HCT116 (cell line): ENCODE measurements around the gene SLC28A2.

Experiments
- CTCF ChIP-seq, 3 experiments: fragments of 200-600 bp in 1 of 3; sonication (generic) in 1 of 3; IDR thresholded peaks in 2 of 3; conservative IDR thresholded peaks in 1 of 3; 2 replicates each; pipeline ENCODE4 v1.5.1; 2012 to 2017; ENCODE audit warnings: low read depth in 2 of 3, low read length in 2 of 3, antibody characterized with exemption in 1 of 3, borderline replicate concordance in 1 of 3, control low read depth in 1 of 3, mild to moderate bottlenecking in 1 of 3, mixed read lengths in 1 of 3, mixed run types in 1 of 3, moderate library complexity in 1 of 3; ENCODE audit not compliant: insufficient read depth in 1 of 3
- EZH2 ChIP-seq: fragments of 200-600 bp; sonication (generic); IDR thresholded peaks from 2 replicates; pipeline ENCODE4 v1.6.1; 2017; ENCODE audit warnings: antibody characterized with exemption, mixed run types
- JUND ChIP-seq: IDR thresholded peaks from 2 replicates; pipeline ENCODE4 v1.6.1; 2012

- TF ChIP-seq CTCF (IDR thresholded peaks at IDR 0.05 in 2 of 3, conservative IDR thresholded peaks at IDR 0.05 in 1 of 3; ENCODE audit: borderline replicate concordance in 1 of 3, insufficient read depth in 1 of 3, low read depth in 2 of 3, low read length in 2 of 3): no peak
- TF ChIP-seq EZH2: no peak
- TF ChIP-seq JUND: no peak
Measured at GRCh38 chr15:45203182-45203581, 48.9 kb upstream of the SLC28A2 start.
